ENCODE measurements around the gene TSHZ2. TPM values are rescaled to one million over a fixed set of nuclear protein-coding genes. Genes with fewer than 3 reads are reported as not detected.

Gene TSHZ2
- total and polyA plus RNA-seq, 11 donors = 1.8 to 12.1 (median 3.7) TPM

DNA sequence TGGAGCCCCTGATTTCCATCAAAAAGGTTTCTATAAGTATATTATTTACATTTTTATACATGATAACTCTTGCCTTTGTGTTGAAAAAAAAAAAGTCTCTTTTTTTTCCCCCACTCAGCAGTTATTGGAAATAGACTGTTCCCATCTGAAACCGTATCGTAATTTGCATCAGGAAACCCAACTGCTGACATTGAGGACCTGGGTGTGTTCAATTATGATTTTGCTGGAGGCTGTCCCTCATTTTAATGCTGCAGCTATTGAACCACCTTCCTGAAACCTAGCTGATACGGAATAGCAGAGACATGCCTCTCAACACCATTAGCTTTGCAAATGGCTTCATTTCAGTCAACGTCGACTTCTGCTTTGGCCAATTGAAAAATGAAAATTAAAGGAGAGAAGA lies 522.6 kb downstream of the TSHZ2 start:
- DNase-seq (no peak), ATAC-seq (no peak)
- TF ChIP-seq, protein P1, sequence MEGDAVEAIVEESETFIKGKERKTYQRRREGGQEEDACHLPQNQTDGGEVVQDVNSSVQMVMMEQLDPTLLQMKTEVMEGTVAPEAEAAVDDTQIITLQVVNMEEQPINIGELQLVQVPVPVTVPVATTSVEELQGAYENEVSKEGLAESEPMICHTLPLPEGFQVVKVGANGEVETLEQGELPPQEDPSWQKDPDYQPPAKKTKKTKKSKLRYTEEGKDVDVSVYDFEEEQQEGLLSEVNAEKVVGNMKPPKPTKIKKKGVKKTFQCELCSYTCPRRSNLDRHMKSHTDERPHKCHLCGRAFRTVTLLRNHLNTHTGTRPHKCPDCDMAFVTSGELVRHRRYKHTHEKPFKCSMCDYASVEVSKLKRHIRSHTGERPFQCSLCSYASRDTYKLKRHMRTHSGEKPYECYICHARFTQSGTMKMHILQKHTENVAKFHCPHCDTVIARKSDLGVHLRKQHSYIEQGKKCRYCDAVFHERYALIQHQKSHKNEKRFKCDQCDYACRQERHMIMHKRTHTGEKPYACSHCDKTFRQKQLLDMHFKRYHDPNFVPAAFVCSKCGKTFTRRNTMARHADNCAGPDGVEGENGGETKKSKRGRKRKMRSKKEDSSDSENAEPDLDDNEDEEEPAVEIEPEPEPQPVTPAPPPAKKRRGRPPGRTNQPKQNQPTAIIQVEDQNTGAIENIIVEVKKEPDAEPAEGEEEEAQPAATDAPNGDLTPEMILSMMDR (IDR thresholded peaks at IDR 0.05) = no peak
- no peak for TF ChIP-seq POLR2A (IDR thresholded peaks at IDR 0.05)
- H3K4me1 ChIP-seq = peaks cover 0 to 22% (median 0%) of the 10 kb centered on the region in 12 donors
- no peaks in the 10 kb centered on the region for H3K36me3 ChIP-seq
- no peaks in the 10 kb centered on the region for H3K9me3 ChIP-seq
- H3K4me3 ChIP-seq = no peak overlapping the region
- intact Hi-C loops (cut with DNase I) = no loop called here
- H3K27ac ChIP-seq = no peak overlapping the region
- 87 to 92% (median 90%) methylated on average over 5 of the region's 5 CpGs for WGBS, 4 donors
- no peaks in the 10 kb centered on the region for H3K27me3 ChIP-seq

DNA sequence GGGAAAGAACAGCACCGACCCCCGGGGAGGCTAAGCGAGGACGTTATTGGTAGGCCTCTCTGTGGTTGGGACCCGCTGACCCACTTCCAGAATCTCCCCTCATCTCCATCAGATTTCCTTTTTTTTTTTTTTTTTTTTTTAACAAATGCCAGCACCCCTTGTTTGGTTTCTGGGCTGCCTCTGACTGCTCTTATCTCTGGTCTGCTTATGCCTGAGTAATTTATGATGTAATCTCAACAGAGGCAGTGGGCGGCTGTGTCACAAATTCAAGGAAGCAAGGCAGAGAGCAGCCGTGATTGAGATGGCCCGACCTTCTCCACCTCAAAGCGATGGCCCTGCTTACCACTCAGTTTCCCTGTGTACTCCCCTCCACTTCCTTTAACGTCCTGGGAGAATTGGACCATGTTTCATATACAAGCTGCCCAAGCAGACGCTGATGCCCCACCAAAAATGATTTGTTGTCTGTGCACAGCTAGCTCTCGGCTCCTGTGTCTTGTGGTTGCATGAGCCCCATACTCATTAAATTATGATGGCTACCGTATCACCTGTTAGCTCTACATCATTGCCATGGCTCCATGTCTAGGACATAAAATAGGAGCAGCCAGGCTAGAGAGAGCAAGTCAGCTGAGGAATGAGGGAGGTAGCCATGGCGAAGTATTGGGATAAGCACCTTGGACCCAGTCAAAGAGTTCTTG lies 523.4 kb downstream of the TSHZ2 start:
- Histone ChIP-seq H3K36me3 (no peaks in the 10 kb centered on the region), H3K27me3 (no peaks in the 10 kb centered on the region), H3K9me3 (peaks cover 0 to 3% (median 0%) of the 10 kb centered on the region in 12 donors), H3K4me1 (peaks cover 0 to 22% (median 0%) of the 10 kb centered on the region in 12 donors), H3K27ac (no peak overlapping the region), H3K4me3 (no peak overlapping the region)
- 73 to 80% (median 76%) methylated on average over 14 of the region's 14 CpGs for WGBS, 4 donors
- no peak for DNase-seq
- peak in 1 of 4 donors; percentile 54 for ATAC-seq
- intact Hi-C loops (cut with DNase I) = no loop called here
- TF ChIP-seq, protein P1 (IDR thresholded peaks at IDR 0.05) = no peak
- TF ChIP-seq POLR2A (IDR thresholded peaks at IDR 0.05) = no peak

- WGBS, 4 donors = 87 to 92% (median 89%) methylated on average over 3 of the region's 3 CpGs
- no peaks in the 10 kb centered on the region for H3K36me3 ChIP-seq
- H3K27ac ChIP-seq = no peak overlapping the region
- no peak for TF ChIP-seq POLR2A (IDR thresholded peaks at IDR 0.05)
- TF ChIP-seq, protein P1 (IDR thresholded peaks at IDR 0.05) = no peak
- intact Hi-C loops (cut with DNase I) = no loop called here
- ATAC-seq = no peak
- peaks cover 0 to 3% (median 0%) of the 10 kb centered on the region in 12 donors for H3K9me3 ChIP-seq
- peaks cover 0 to 15% (median 0%) of the 10 kb centered on the region in 12 donors for H3K4me1 ChIP-seq
- H3K27me3 ChIP-seq = no peaks in the 10 kb centered on the region
- no peak overlapping the region for H3K4me3 ChIP-seq
- no peak for DNase-seq
Measured at GRCh38 chr20:53497246-53497645, 525.1 kb downstream of the TSHZ2 start.

GRCh38 chr20:53498341-53498740 lies 526.2 kb downstream of the TSHZ2 start:
- no peak for ATAC-seq

More at GRCh38 chr20:53498341-53498740, 526.2 kb downstream of the TSHZ2 start:
- intact Hi-C loops (cut with DNase I) = no loop called here
- Histone ChIP-seq H3K27ac (no peak overlapping the region), H3K4me3 (no peak overlapping the region), H3K4me1 (peaks cover 0 to 6% (median 0%) of the 10 kb centered on the region in 12 donors), H3K9me3 (peaks cover 0 to 3% (median 0%) of the 10 kb centered on the region in 12 donors), H3K36me3 (no peaks in the 10 kb centered on the region), H3K27me3 (no peaks in the 10 kb centered on the region)
- no peak for TF ChIP-seq POLR2A (IDR thresholded peaks at IDR 0.05)
- TF ChIP-seq, protein P1 (IDR thresholded peaks at IDR 0.05) = no peak
- DNase-seq = no peak
- 81 to 96% (median 88%) methylated on average over 5 of the region's 5 CpGs for WGBS, 4 donors

Data from heart left ventricle (tissue), 16 donors.